Small intestine (tissue), 7 donors: ENCODE measurements around the gene ZAP70. TPM values are rescaled to one million over a fixed set of nuclear protein-coding genes. Genes with fewer than 3 reads are reported as not detected.

ENCODE experiments used
- DNase-seq, 2 donors: peaks; one replicate each; pipeline versions ENCODE4 v3.0.0 to v3.0.0-alpha.2; 2013
- FAIRE-seq: peaks from 2 replicates; lab custom pipeline; 2012; peaks lifted over from hg19 to GRCh38; lab: Jason Lieb, UNC
- H3K27ac ChIP-seq, 3 donors: one replicate each; pipeline ENCODE4 v1.5.1; 2013; ENCODE audit warnings: low read length in 2 of 3, mild to moderate bottlenecking in 2 of 3, control low read depth in 1 of 3, inconsistent platforms in 1 of 3, low read depth in 1 of 3, moderate library complexity in 1 of 3
- H3K27me3 ChIP-seq, 3 donors: one replicate each; pipeline ENCODE4 v1.6.1; 2013; ENCODE audit warnings: low read length in 3 of 3, inconsistent platforms in 1 of 3; ENCODE audit not compliant: control insufficient read depth in 3 of 3, insufficient read depth in 3 of 3
- H3K36me3 ChIP-seq, 3 donors: one replicate each; pipeline ENCODE4 v1.6.1; 2013; ENCODE audit warnings: low read length in 3 of 3, inconsistent platforms in 1 of 3, low read depth in 1 of 3, mild to moderate bottlenecking in 1 of 3, moderate library complexity in 1 of 3; ENCODE audit not compliant: control insufficient read depth in 3 of 3, insufficient read depth in 2 of 3
- H3K4me1 ChIP-seq, 3 donors: one replicate each; pipeline ENCODE4 v1.6.1; 2013; ENCODE audit warnings: low read length in 2 of 3, inconsistent platforms in 1 of 3, low read depth in 1 of 3, mild to moderate bottlenecking in 1 of 3, moderate library complexity in 1 of 3; ENCODE audit not compliant: control insufficient read depth in 3 of 3, insufficient read depth in 2 of 3
- H3K4me3 ChIP-seq, 3 donors: one replicate each; pipeline ENCODE4 v1.5.1; 2013; ENCODE audit warnings: low read length in 3 of 3, control low read depth in 1 of 3, inconsistent platforms in 1 of 3, low read depth in 1 of 3, mild to moderate bottlenecking in 1 of 3, moderate library complexity in 1 of 3
- H3K9me3 ChIP-seq, 2 donors: one replicate each; pipeline ENCODE4 v1.6.1; 2013; ENCODE audit warnings: low read depth in 1 of 2, low read length in 1 of 2; ENCODE audit not compliant: control insufficient read depth in 2 of 2, insufficient read depth in 1 of 2
- WGBS, 3 donors: extraction: QIAGEN DNeasy Blood & Tissue Kit; methylation state at CpG; one replicate each; pipeline ENCODE4 v1.1.7; 2013; 5-methylcytosine and 5-hydroxymethylcytosine counted together
- polyA plus RNA-seq, 4 donors: library from polyadenylated mRNA; stranded (reverse) in 3 of 4; unstranded in 1 of 4; fragments of 200-250 nt in 3 of 4; fragments of 120-200 nt in 1 of 4; gene quantifications; one replicate each; pipeline versions ENCODE4 v1.2.1 to v1.2.3, GENCODE V29; 2013
- donor health status: healthy with polysubstance abuse.
- donor health status: control.
- donor health status: control.
- donor health status: Bipolar disorder and iron deficiency.
- donor health status: healthy.

Gene ZAP70
- polyA plus RNA-seq, 4 donors = 2.5 to 15.9 (median 3.9) TPM

- Histone ChIP-seq H3K27me3 (no peaks in the 10 kb centered on the region), H3K9me3 (no peaks in the 10 kb centered on the region), H3K27ac (no peak overlapping the region), H3K36me3 (peaks cover 25 to 81% (median 48%) of the 10 kb centered on the region in 3 donors), H3K4me1 (no peaks in the 10 kb centered on the region), H3K4me3 (no peak overlapping the region)
- DNase-seq (no peak), FAIRE-seq (no peak)
- WGBS, 3 donors = 90 to 92% (median 92%) methylated on average over 17 of the region's 17 CpGs
These were observed 47.2 kb downstream of the ZAP70 start for GRCh38 chr2:97760480-97761049.

DNA sequence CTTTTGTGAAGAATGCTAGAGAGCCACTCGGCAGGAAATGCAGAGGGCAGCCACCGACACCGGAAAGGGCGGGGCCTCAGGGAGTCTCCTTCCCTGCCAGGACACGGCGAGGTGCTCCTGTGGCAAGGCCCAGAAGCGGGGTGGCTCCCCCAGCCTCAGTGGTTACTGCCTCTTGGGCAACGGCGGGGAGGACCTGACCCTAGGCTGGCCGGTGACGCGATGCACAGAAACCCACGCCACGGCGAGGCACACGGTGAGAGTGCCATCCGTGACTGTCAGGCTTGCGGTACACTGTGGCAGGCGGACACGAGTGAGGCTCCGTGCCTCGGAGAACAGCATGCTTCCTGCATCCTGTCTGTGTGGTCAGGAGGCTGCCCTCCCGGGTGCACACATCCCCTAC, 47.8 kb downstream of the ZAP70 start:
- WGBS, 3 donors = 74 to 88% (median 84%) methylated on average over 23 of the region's 23 CpGs
- H3K9me3 ChIP-seq = no peaks in the 10 kb centered on the region
- no peak overlapping the region for H3K27ac ChIP-seq
- no peaks in the 10 kb centered on the region for H3K4me1 ChIP-seq
- H3K36me3 ChIP-seq = peaks cover 28 to 80% (median 50%) of the 10 kb centered on the region in 3 donors
- H3K4me3 ChIP-seq = no peak overlapping the region
- FAIRE-seq (no peak), DNase-seq (no peak)
- H3K27me3 ChIP-seq = no peaks in the 10 kb centered on the region

- Histone ChIP-seq H3K27me3 (no peaks in the 10 kb centered on the region), H3K36me3 (peaks cover 21 to 77% (median 46%) of the 10 kb centered on the region in 3 donors), H3K27ac (no peak overlapping the region), H3K9me3 (no peaks in the 10 kb centered on the region), H3K4me1 (no peaks in the 10 kb centered on the region), H3K4me3 (no peak overlapping the region)
- FAIRE-seq (no peak), DNase-seq (no peak)
- WGBS, 3 donors = 89 to 96% (median 93%) methylated on average over 20 of the region's 20 CpGs
These were observed 49.9 kb downstream of the ZAP70 start for GRCh38 chr2:97763176-97763845.

GRCh38 chr2:97764559-97765263, 51.3 kb downstream of the ZAP70 start:
- FAIRE-seq = no peak
- no peak overlapping the region for H3K27ac ChIP-seq
- WGBS, 3 donors = 83 to 91% (median 90%) methylated on average over 11 of the region's 11 CpGs

GRCh38 chr2:97765933-97766332, 52.6 kb downstream of the ZAP70 start:
- no peak overlapping the region for H3K4me3 ChIP-seq
- DNase-seq (no peak), FAIRE-seq (no peak)
- 97 to 98% (median 97%) methylated on average over 4 of the region's 4 CpGs for WGBS, 3 donors
- H3K4me1 ChIP-seq = no peaks in the 10 kb centered on the region
- H3K27me3 ChIP-seq = no peaks in the 10 kb centered on the region
- no peak overlapping the region for H3K27ac ChIP-seq
- H3K36me3 ChIP-seq = peaks cover 5 to 62% (median 29%) of the 10 kb centered on the region in 3 donors
- no peaks in the 10 kb centered on the region for H3K9me3 ChIP-seq

More at GRCh38 chr2:97764559-97765263, 51.3 kb downstream of the ZAP70 start:
- Histone ChIP-seq H3K36me3 (peaks cover 15 to 74% (median 40%) of the 10 kb centered on the region in 3 donors), H3K27me3 (no peaks in the 10 kb centered on the region), H3K4me3 (no peak overlapping the region), H3K4me1 (no peaks in the 10 kb centered on the region), H3K9me3 (no peaks in the 10 kb centered on the region)
- no peak for DNase-seq

- Histone ChIP-seq H3K27ac (no peak overlapping the region), H3K27me3 (no peaks in the 10 kb centered on the region), H3K4me1 (no peaks in the 10 kb centered on the region), H3K36me3 (peaks cover 5 to 58% (median 25%) of the 10 kb centered on the region in 3 donors), H3K4me3 (no peak overlapping the region), H3K9me3 (no peaks in the 10 kb centered on the region)
- 85 to 86% (median 86%) methylated on average over 5 of the region's 5 CpGs for WGBS, 3 donors
- no peak for DNase-seq
- no peak for FAIRE-seq
These were observed 53.2 kb downstream of the ZAP70 start for GRCh38 chr2:97766567-97766966.

DNA sequence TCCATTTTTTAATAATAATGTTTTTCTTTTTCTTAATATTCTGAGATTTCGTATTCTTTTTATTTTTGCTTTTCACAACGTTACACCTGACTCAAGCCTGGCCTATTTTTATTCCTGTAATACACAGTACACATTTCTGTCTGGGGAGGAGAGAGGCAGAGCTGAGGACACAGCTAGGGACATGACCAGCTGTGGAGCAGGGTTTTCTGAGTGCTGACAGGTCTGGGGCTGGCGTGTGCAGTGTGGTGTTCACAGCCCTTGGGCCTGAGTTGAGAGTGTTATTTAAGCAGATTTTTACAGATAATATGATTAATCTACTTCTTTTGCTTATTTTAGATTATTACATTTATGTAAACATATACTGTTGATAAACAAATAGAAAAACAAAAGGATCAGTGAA, 55.9 kb downstream of the ZAP70 start:
- Histone ChIP-seq H3K4me3 (no peak overlapping the region), H3K9me3 (no peaks in the 10 kb centered on the region), H3K36me3 (peaks cover 8 to 50% (median 21%) of the 10 kb centered on the region in 3 donors), H3K27me3 (no peaks in the 10 kb centered on the region), H3K27ac (no peak overlapping the region), H3K4me1 (no peaks in the 10 kb centered on the region)
- FAIRE-seq (no peak), DNase-seq (no peak)
- WGBS, 3 donors = 91 to 97% (median 92%) methylated on average over 3 of the region's 3 CpGs

GRCh38 chr2:97769711-97770110, 56.3 kb downstream of the ZAP70 start:
- Histone ChIP-seq H3K9me3 (no peaks in the 10 kb centered on the region), H3K27ac (no peak overlapping the region), H3K4me1 (no peaks in the 10 kb centered on the region), H3K4me3 (no peak overlapping the region), H3K36me3 (peaks cover 8 to 49% (median 21%) of the 10 kb centered on the region in 3 donors), H3K27me3 (no peaks in the 10 kb centered on the region)
- no peak for DNase-seq
- 74 to 82% (median 82%) methylated on average over 3 of the region's 3 CpGs for WGBS, 3 donors
- FAIRE-seq = no peak
